KMS-11 (cell line): ENCODE results near the gene CEBPZOS.

Experiments used
- H2AFZ ChIP-seq: fragments of 200-600 bp; sonication (generic); 2 replicates; pipeline ENCODE4 v1.6.1; 2016; ENCODE audit warnings: antibody characterized with exemption, mixed run types, low read depth
- H3K27ac ChIP-seq: fragments of 200-600 bp; sonication (generic); 2 replicates; pipeline ENCODE4 v1.6.1; 2016; ENCODE audit warnings: mild to moderate bottlenecking, mixed run types
- H3K27me3 ChIP-seq: fragments of 200-600 bp; sonication (generic); 2 replicates; pipeline ENCODE4 v1.6.1; 2017; ENCODE audit warnings: mild to moderate bottlenecking, low read depth, mixed run types, moderate library complexity; ENCODE audit not compliant: insufficient read depth
- H3K36me3 ChIP-seq: fragments of 200-600 bp; sonication (generic); 2 replicates; pipeline ENCODE4 v1.6.1; 2017; ENCODE audit warnings: mild to moderate bottlenecking, mixed run types; ENCODE audit not compliant: insufficient read depth
- H3K4me1 ChIP-seq: fragments of 200-600 bp; sonication (generic); 2 replicates; pipeline ENCODE4 v1.6.1; 2016; ENCODE audit warnings: mild to moderate bottlenecking, low read depth, mixed run types; ENCODE audit not compliant: poor library complexity, severe bottlenecking
- H3K4me2 ChIP-seq: fragments of 200-600 bp; sonication (generic); 2 replicates; pipeline ENCODE4 v1.7.0; 2016; ENCODE audit warnings: mild to moderate bottlenecking, mixed run types
- H3K4me3 ChIP-seq: fragments of 200-600 bp; sonication (generic); IDR thresholded peaks from 2 replicates; pipeline ENCODE4 v1.6.1; 2017; ENCODE audit warnings: low read depth, low read length, mixed read lengths; ENCODE audit not compliant: insufficient read depth
- H3K79me2 ChIP-seq: fragments of 200-600 bp; sonication (generic); 2 replicates; pipeline ENCODE4 v1.6.1; 2016; ENCODE audit warnings: low read depth, mixed run types; ENCODE audit not compliant: insufficient read depth
- H3K9ac ChIP-seq: fragments of 200-600 bp; sonication (generic); 2 replicates; pipeline ENCODE4 v1.6.1; 2016; ENCODE audit warnings: mild to moderate bottlenecking, mixed run types
- H4K20me1 ChIP-seq: fragments of 200-600 bp; sonication (generic); 2 replicates; pipeline ENCODE4 v1.6.1; 2016; ENCODE audit warnings: mild to moderate bottlenecking, mixed run types; ENCODE audit not compliant: insufficient read depth
- TF ChIP-seq, protein P1 (sequence below): fragments of 200-600 bp; sonication (generic); conservative IDR thresholded peaks from 2 replicates; pipeline ENCODE4 v1.6.1; 2017; ENCODE audit warnings: low read depth, mild to moderate bottlenecking, antibody characterized with exemption, low read length, moderate library complexity, mixed read lengths

The CEBPZOS gene

DNA sequence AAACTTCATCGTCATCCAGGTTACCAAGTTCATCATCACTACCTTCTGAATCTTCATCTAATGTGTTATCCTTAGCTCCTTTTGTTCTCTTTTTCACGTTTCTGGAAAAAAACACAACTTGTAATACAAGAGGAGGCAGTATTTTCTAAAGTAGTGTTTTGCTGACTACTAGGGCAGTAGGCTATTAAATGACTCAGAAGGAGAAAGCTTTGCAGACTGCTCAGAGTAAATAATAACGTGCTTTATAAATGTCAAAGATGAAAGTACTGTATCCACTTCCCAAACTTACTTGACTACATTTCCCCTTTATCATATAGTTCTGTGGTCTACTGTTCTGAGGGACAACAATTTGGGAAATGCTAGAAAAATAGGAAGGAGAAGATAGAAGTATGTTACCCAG lies 15.6 kb downstream of the CEBPZOS start:
- H3K27ac ChIP-seq, result no peak overlapping the region
- H3K79me2 ChIP-seq, result peaks cover 8% of the 10 kb centered on the region; the same call in 1 of the 2 replicates
- no peak overlapping the region for H2AFZ ChIP-seq
- TF ChIP-seq, protein P1, sequence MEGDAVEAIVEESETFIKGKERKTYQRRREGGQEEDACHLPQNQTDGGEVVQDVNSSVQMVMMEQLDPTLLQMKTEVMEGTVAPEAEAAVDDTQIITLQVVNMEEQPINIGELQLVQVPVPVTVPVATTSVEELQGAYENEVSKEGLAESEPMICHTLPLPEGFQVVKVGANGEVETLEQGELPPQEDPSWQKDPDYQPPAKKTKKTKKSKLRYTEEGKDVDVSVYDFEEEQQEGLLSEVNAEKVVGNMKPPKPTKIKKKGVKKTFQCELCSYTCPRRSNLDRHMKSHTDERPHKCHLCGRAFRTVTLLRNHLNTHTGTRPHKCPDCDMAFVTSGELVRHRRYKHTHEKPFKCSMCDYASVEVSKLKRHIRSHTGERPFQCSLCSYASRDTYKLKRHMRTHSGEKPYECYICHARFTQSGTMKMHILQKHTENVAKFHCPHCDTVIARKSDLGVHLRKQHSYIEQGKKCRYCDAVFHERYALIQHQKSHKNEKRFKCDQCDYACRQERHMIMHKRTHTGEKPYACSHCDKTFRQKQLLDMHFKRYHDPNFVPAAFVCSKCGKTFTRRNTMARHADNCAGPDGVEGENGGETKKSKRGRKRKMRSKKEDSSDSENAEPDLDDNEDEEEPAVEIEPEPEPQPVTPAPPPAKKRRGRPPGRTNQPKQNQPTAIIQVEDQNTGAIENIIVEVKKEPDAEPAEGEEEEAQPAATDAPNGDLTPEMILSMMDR, result no peak
- H3K4me2 ChIP-seq, result no peak overlapping the region
- H3K4me1 ChIP-seq, result peaks cover 21% of the 10 kb centered on the region
- H3K9ac ChIP-seq, result no peak overlapping the region
- no peaks in the 10 kb centered on the region for H3K27me3 ChIP-seq
- peaks cover 29% of the 10 kb centered on the region; the same call in 1 of the 2 replicates for H3K36me3 ChIP-seq
- H4K20me1 ChIP-seq, result no peaks in the 10 kb centered on the region
- H3K4me3 ChIP-seq, result no peak overlapping the region

DNA sequence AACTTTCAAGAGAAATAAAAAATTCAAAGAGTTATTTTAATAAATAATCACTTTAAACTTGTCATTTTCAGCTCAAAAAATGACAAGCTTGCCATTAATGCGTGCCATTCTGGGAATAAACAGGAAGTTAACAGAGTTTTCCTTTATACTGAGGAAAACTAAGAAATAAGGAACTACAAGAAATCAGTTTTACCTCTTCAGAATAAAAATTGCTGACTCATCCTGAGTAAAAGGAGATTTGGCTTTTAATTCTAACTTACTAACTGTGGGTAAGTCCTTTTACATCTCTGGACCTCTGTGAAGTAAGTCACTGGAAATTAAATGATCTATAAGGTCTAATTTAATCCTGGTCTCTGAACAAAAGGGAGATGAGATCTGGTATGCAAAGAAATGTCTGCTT lies 19.0 kb downstream of the CEBPZOS start:
- peak overlapping the region; percentile 7; the same call in 1 of the 2 replicates for H3K9ac ChIP-seq
- H3K79me2 ChIP-seq, result no peaks in the 10 kb centered on the region
- H3K27me3 ChIP-seq, result no peaks in the 10 kb centered on the region
- H4K20me1 ChIP-seq, result no peaks in the 10 kb centered on the region
- H3K36me3 ChIP-seq, result peaks cover 21% of the 10 kb centered on the region; the same call in 1 of the 2 replicates
- TF ChIP-seq, protein P1, result no peak
- H3K27ac ChIP-seq, result peak overlapping the region; percentile 50
- no peak overlapping the region for H3K4me3 ChIP-seq
- H3K4me2 ChIP-seq, result 0 out of 2 replicates have a peak overlapping the region, but pooled peaks have one; percentile 3
- H2AFZ ChIP-seq, result no peak overlapping the region
- peaks cover 21% of the 10 kb centered on the region for H3K4me1 ChIP-seq

DNA sequence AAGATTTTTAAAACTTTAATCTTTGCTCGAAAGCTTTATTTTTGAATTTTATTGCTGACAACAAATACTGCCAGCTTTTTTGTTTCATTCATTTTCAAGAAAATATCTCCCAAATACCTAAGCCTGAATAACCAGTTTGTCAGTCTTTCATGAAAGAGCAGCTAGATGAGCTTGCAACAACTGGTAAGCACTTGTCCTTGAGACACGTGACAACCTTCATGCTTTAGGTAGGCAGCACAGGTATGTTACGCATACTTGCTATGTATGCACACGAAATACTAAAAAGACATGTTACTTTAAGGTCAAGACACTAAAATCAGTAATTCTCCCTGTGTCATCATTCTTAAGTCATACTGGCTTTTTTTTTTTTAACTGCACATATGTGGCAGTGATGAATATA lies 22.8 kb downstream of the CEBPZOS start:
- Histone ChIP-seq H3K36me3 (peaks cover 10% of the 10 kb centered on the region; the same call in 1 of the 2 replicates), H3K27me3 (no peaks in the 10 kb centered on the region), H3K4me3 (no peak overlapping the region), H3K27ac (no peak overlapping the region), H3K79me2 (peaks cover 5% of the 10 kb centered on the region; the same call in 1 of the 2 replicates), H3K9ac (no peak overlapping the region), H4K20me1 (no peaks in the 10 kb centered on the region), H3K4me2 (no peak overlapping the region), H3K4me1 (peaks cover 34% of the 10 kb centered on the region), H2AFZ (no peak overlapping the region)
- TF ChIP-seq, protein P1, result no peak

DNA sequence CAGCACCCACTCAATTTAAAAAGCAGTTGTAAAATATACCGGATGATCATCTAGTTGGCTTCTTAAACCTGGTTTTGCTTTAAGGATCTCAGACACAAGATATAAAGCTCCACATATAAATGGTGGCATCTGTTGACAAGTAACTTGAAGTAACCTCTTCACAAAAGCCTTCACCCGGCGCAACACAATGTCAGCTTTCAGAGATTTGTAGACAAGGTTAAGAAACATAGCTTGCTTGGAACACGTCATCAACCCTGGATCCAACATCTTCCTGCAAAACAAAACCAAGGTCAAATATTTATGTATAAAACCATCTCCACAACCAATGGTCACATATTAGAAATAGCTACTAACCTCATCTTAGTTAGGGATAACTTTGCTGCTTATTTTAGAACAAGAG lies 26.8 kb downstream of the CEBPZOS start:
- Histone ChIP-seq H3K36me3 (peaks cover 11% of the 10 kb centered on the region; the same call in 1 of the 2 replicates), H2AFZ (no peak overlapping the region), H3K79me2 (peaks cover 27% of the 10 kb centered on the region), H3K27me3 (no peaks in the 10 kb centered on the region), H3K27ac (no peak overlapping the region), H4K20me1 (no peaks in the 10 kb centered on the region; the same call in 1 of the 2 replicates), H3K4me2 (no peak overlapping the region), H3K4me1 (peaks cover 15% of the 10 kb centered on the region), H3K9ac (no peak overlapping the region), H3K4me3 (no peak overlapping the region)
- TF ChIP-seq, protein P1, result no peak
